PC-9 (cell line): ENCODE data around the gene ZNF652. TPM values are rescaled to one million over a fixed set of nuclear protein-coding genes. Genes with fewer than 3 reads are reported as not detected.
"Not testable (repeated sequence)": the region's sequence is repeated elsewhere in the genome, so short reads cannot be mapped to it uniquely, and the experiment has no call there.

Experiments used
- BruUV-seq: library from RNA; stranded (reverse); fragments of 400-500 nt; replicated peaks from 2 replicates; lab custom pipeline; 2021; lab: Mats Ljungman, UMichigan
- CTCF ChIA-PET: fragments of 300-600 bp; sonication (Branson Sonifier 250); formaldehyde crosslinking; loops from one replicate; lab custom pipeline; 2022; ENCODE audit warnings: antibody characterized with exemption; lab: Charles Lee
- POLR2A ChIA-PET: fragments of 300-600 bp; sonication (Branson Sonifier 250); formaldehyde crosslinking; loops from one replicate; lab custom pipeline; 2022; ENCODE audit warnings: antibody characterized with exemption; ENCODE audit not compliant: unreplicated experiment; lab: Charles Lee
- DNase-seq, 2 experiments: peaks; one replicate each; pipeline versions ENCODE4 v3.0.0 to v3.0.0-alpha.2; 2015 to 2022; ENCODE audit warnings: mixed read lengths in 1 of 2
- H2AFZ ChIP-seq: fragments of 200-600 bp; sonication (generic); 2 replicates; pipeline ENCODE4 v1.8.1; 2017; ENCODE audit warnings: antibody characterized with exemption
- H3F3A ChIP-seq: fragments of 200-600 bp; sonication (generic); 2 replicates; pipeline ENCODE4 v1.8.1; 2017; ENCODE audit warnings: antibody characterized with exemption, mild to moderate bottlenecking, low read depth; ENCODE audit not compliant: insufficient read depth
- H3K27ac ChIP-seq: fragments of 200-600 bp; sonication (generic); 2 replicates; pipeline ENCODE4 v1.6.1; 2016; ENCODE audit warnings: mixed run types
- H3K27me3 ChIP-seq: fragments of 200-600 bp; sonication (generic); 2 replicates; pipeline ENCODE4 v1.6.1; 2016; ENCODE audit warnings: low read depth, mixed run types; ENCODE audit not compliant: insufficient read depth
- H3K36me3 ChIP-seq: fragments of 200-600 bp; sonication (generic); 2 replicates; pipeline ENCODE4 v1.6.1; 2016; ENCODE audit warnings: low read depth, mixed run types
- H3K4me1 ChIP-seq: fragments of 200-600 bp; sonication (generic); replicated peaks from 2 replicates; pipeline ENCODE4 v1.6.1; 2016; ENCODE audit warnings: mixed run types; ENCODE audit not compliant: insufficient read depth
- H3K4me2 ChIP-seq: fragments of 200-600 bp; sonication (generic); 2 replicates; pipeline ENCODE4 v1.6.1; 2017; ENCODE audit warnings: mixed run types
- H3K4me3 ChIP-seq: fragments of 200-600 bp; sonication (generic); 2 replicates; pipeline ENCODE4 v1.6.1; 2016; ENCODE audit warnings: mixed run types
- H3K79me2 ChIP-seq: fragments of 200-600 bp; sonication (generic); 2 replicates; pipeline ENCODE4 v1.6.1; 2017; ENCODE audit warnings: low read depth, mixed run types
- H3K9me2 ChIP-seq: fragments of 200-600 bp; sonication (generic); 2 replicates; pipeline ENCODE4 v1.8.1; 2017; ENCODE audit warnings: mild to moderate bottlenecking; ENCODE audit not compliant: insufficient read depth
- H3K9me3 ChIP-seq: fragments of 200-600 bp; sonication (generic); 2 replicates; pipeline ENCODE4 v1.8.1; 2016; ENCODE audit warnings: low read depth; ENCODE audit not compliant: insufficient read depth
- H4K20me1 ChIP-seq: fragments of 200-600 bp; sonication (generic); 2 replicates; pipeline ENCODE4 v1.8.1; 2017; ENCODE audit not compliant: insufficient read depth
- CTCF ChIP-seq: fragments of 200-600 bp; sonication (generic); conservative IDR thresholded peaks from 2 replicates; pipeline ENCODE4 v1.6.1; 2017; ENCODE audit warnings: mixed run types, antibody characterized with exemption, mild to moderate bottlenecking, moderate library complexity
- EZH2 ChIP-seq: fragments of 200-600 bp; sonication (generic); IDR thresholded peaks from 2 replicates; pipeline ENCODE4 v1.8.0; 2017; ENCODE audit warnings: antibody characterized with exemption, low read depth
- intact Hi-C: fragments of 100-400 bp; cut with micrococcal nuclease; formaldehyde crosslinking; loops from one replicate; pipeline ENCODE4 v1.10.0; 2022; ENCODE audit not compliant: unreplicated experiment
- total RNA-seq: library from RNA; stranded (reverse); gene quantifications from 2 replicates; pipeline ENCODE4 v1.2.3, GENCODE V29; 2021

ZNF652 gene
- total RNA-seq, 1 experiment from 2014 or later = 49.8 TPM

- ChIA-PET POLR2A (no interaction called here), CTCF (interaction anchor here (0.6 kb wide), 1 partner anchor 464 kb away, joined by 7 read pairs; no protein-coding TSS in a partner anchor)
- Histone ChIP-seq H4K20me1 (no peaks in the 10 kb centered on the region), H3K9me3 (no peaks in the 10 kb centered on the region), H3K36me3 (no peaks in the 10 kb centered on the region), H2AFZ (no peak overlapping the region), H3K4me2 (no peak overlapping the region), H3K27me3 (no peaks in the 10 kb centered on the region), H3K27ac (no peak overlapping the region), H3F3A (peaks cover 5% of the 10 kb centered on the region; the same call in 1 of the 2 replicates), H3K4me1 (no peaks in the 10 kb centered on the region), H3K9me2 (no peaks in the 10 kb centered on the region), H3K79me2 (no peaks in the 10 kb centered on the region), H3K4me3 (no peak overlapping the region)
- no peak for TF ChIP-seq EZH2
- DNase-seq = no peak
- intact Hi-C loops = no loop called here
- no TSS peak for BruUV-seq
Observed at GRCh38 chr17:49369760-49370159, 7.7 kb upstream of the ZNF652 start.

- Histone ChIP-seq H3K4me1 (no peaks in the 10 kb centered on the region), H3K27me3 (no peaks in the 10 kb centered on the region), H3K36me3 (no peaks in the 10 kb centered on the region), H3K9me3 (no peaks in the 10 kb centered on the region), H3K9me2 (no peaks in the 10 kb centered on the region), H3K4me2 (no peak overlapping the region), H3K4me3 (no peak overlapping the region), H3F3A (peaks cover 5% of the 10 kb centered on the region; the same call in 1 of the 2 replicates), H4K20me1 (no peaks in the 10 kb centered on the region), H3K79me2 (no peaks in the 10 kb centered on the region), H3K27ac (no peak overlapping the region), H2AFZ (no peak overlapping the region)
- POLR2A ChIA-PET = no interaction called here
- DNase-seq = no peak
- intact Hi-C loops = no loop called here
- CTCF ChIA-PET = interaction anchor here (0.6 to 1.1 kb wide), 3 partner anchors 28 to 463 kb away, joined by 3 to 7 read pairs (median 4); no protein-coding TSS in a partner anchor
- TF ChIP-seq CTCF (no peak), EZH2 (no peak)
- no TSS peak for BruUV-seq
Observed at GRCh38 chr17:49369089-49369488, 7.0 kb upstream of the ZNF652 start.

- ChIA-PET CTCF (no interaction called here), POLR2A (no interaction called here)
- peaks cover 10% of the 10 kb centered on the region for H3K4me1 ChIP-seq
- H3K4me2 ChIP-seq = no peak overlapping the region
- H3K9me3 ChIP-seq = no peaks in the 10 kb centered on the region
- BruUV-seq = no TSS peak
- peaks cover 2% of the 10 kb centered on the region; the same call in 1 of the 2 replicates for H4K20me1 ChIP-seq
- H3F3A ChIP-seq = peaks cover 9% of the 10 kb centered on the region; the same call in 1 of the 2 replicates
- H3K36me3 ChIP-seq = no peaks in the 10 kb centered on the region
- no peak overlapping the region for H3K4me3 ChIP-seq
- no peak; the same call in 1 of the 2 replicates for TF ChIP-seq CTCF
- intact Hi-C loops = no loop called here
- no peak overlapping the region for H3K27ac ChIP-seq
- no peaks in the 10 kb centered on the region for H3K9me2 ChIP-seq
- no peak overlapping the region for H2AFZ ChIP-seq
- H3K79me2 ChIP-seq = peaks cover 9% of the 10 kb centered on the region
- H3K27me3 ChIP-seq = no peaks in the 10 kb centered on the region
- no peak for DNase-seq
Observed at GRCh38 chr17:49365667-49366066, 3.6 kb upstream of the ZNF652 start.

GRCh38 chr17:49365126-49365525, 3.1 kb upstream of the ZNF652 start:
- Histone ChIP-seq H3K4me1 (peaks cover 15% of the 10 kb centered on the region), H3K79me2 (peaks cover 14% of the 10 kb centered on the region)
- H2AFZ ChIP-seq, DNase-seq, POLR2A ChIA-PET, BruUV-seq, CTCF ChIA-PET, H3K27ac ChIP-seq, H3K9me3 ChIP-seq, intact Hi-C loops, H4K20me1 ChIP-seq, H3K4me3 ChIP-seq, H3K27me3 ChIP-seq, H3F3A ChIP-seq, H3K36me3 ChIP-seq, H3K4me2 ChIP-seq, H3K9me2 ChIP-seq: not testable (repeated sequence)
